DND-41 (cell line): ENCODE data around the gene SLC3A2.

ENCODE experiments used
- EZH2 ChIP-seq: IDR thresholded peaks from 3 replicates; pipeline ENCODE4 v1.6.1; 2012; ENCODE audit warnings: borderline replicate concordance, low read depth, mild to moderate bottlenecking, moderate library complexity, low read length, inconsistent platforms; ENCODE audit not compliant: severe bottlenecking
- TF ChIP-seq, protein P1 (sequence below): IDR thresholded peaks from 2 replicates; pipeline ENCODE4 v1.5.1; 2012; ENCODE audit warnings: borderline replicate concordance, low read length, moderate library complexity, mild to moderate bottlenecking; ENCODE audit not compliant: poor library complexity, severe bottlenecking; ENCODE audit errors: extremely low read depth

DNA sequence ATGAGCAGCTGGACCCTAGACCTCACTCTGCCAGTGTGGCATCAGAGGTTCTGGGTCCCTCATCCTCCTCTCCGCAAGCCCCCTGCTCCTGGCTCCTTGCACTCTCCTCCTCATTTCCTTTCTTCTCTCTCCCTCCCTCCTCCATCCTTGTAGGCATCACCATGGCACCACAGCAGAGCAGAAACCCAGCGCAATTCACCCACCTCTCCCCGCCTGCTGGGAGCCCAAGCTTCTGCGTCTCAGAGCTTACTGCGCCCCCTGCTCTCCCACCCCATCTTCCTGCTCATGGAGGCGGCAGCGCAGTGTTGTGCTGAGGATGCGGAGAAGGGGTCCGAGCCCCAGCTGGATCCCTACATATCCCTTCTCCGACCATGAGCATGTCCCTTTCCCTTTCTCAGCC lies 38.8 kb downstream of the SLC3A2 start:
- TF ChIP-seq, protein P1, sequence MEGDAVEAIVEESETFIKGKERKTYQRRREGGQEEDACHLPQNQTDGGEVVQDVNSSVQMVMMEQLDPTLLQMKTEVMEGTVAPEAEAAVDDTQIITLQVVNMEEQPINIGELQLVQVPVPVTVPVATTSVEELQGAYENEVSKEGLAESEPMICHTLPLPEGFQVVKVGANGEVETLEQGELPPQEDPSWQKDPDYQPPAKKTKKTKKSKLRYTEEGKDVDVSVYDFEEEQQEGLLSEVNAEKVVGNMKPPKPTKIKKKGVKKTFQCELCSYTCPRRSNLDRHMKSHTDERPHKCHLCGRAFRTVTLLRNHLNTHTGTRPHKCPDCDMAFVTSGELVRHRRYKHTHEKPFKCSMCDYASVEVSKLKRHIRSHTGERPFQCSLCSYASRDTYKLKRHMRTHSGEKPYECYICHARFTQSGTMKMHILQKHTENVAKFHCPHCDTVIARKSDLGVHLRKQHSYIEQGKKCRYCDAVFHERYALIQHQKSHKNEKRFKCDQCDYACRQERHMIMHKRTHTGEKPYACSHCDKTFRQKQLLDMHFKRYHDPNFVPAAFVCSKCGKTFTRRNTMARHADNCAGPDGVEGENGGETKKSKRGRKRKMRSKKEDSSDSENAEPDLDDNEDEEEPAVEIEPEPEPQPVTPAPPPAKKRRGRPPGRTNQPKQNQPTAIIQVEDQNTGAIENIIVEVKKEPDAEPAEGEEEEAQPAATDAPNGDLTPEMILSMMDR: no peak
- no peak for TF ChIP-seq EZH2
